Measurements from ENCODE around the gene LCN2.
"Not testable (repeated sequence)": the region's sequence is repeated elsewhere in the genome, so short reads cannot be mapped to it uniquely, and the experiment has no call there.

LCN2 gene

DNA sequence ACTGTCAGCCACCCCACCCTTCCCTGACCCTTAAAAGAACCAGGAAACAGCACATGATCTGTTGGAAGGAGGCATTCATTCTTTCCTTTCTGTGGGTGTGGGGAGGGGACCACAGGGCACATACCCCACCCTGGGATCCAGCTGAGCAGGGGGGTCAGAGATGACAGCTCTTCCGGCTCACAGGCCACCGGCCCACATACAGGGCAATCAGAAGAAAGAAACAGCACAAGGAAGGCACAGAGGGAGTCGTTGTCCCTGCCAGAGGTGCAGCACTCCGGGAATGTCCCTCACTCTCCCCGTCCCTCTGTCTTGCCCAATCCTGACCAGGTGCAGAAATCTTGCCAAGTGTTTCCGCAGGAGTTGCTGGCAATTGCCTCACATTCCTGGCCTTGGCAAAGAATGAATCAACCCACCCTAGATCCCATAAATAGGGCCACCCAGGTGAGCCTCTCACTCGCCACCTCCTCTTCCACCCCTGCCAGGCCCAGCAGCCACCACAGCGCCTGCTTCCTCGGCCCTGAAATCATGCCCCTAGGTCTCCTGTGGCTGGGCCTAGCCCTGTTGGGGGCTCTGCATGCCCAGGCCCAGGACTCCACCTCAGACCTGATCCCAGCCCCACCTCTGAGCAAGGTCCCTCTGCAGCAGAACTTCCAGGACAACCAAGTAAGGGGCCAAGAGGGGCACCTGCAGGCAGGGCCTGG lies at the start of gene LCN2:
Gene LCN2 (plus strand): TSS at position 453 of the 701 bp plus-strand sequence. CDS start 73 bp downstream, at position 526.
- no peak for DNase-seq (ENCODE audit: low spot score)

DNA sequence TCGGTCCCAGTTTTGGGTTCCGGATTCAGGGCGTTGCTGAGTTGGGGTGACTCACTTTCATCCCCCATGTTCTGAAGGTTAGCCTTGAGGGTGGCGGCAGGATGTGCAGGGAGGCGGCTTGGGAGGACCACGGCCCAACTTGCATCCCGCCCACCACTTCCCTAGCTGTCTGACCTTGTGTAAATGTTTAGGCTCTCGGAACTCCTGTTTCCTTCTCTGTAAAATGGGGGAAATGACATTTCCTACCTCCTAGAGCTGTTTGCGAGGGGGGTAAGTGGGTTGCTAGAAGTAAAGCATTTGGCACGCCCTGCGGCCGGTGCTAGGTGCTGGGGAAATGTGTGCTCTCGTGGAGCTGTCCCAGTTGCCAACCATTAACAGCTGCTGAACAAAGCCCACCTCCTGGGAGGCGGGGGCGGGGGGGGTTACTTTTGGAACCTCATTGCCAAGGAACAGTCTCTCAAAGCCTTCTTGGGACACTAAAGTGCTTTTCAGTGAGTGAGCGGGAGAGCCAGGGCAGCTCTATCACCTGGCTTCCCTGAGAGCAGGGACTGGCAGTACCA lies 49.2 kb upstream of the LCN2 start:
- DNase-seq (ENCODE audit: low spot score): no peak

DNA sequence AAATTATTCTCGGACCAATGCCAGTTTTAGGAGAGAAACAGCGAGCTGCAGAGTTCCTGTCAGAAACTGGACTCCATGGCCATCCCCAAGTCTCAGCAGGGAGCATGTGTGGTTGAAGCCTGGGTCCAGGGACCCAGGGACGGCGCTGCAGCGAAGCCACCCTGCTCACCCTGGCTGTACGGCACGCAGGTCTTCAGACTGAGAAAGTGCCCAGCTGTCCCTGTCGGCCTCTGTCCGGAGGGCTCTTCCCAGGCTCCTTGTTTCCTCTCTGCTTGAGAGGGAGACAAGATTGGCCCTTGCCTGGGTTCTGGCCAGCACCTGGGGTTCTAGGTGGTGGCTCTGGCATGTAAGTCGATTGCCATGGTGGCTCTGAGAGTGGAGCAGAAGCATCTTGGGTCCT lies 48.7 kb upstream of the LCN2 start:
- DNase-seq (ENCODE audit: low spot score): no peak

DNA sequence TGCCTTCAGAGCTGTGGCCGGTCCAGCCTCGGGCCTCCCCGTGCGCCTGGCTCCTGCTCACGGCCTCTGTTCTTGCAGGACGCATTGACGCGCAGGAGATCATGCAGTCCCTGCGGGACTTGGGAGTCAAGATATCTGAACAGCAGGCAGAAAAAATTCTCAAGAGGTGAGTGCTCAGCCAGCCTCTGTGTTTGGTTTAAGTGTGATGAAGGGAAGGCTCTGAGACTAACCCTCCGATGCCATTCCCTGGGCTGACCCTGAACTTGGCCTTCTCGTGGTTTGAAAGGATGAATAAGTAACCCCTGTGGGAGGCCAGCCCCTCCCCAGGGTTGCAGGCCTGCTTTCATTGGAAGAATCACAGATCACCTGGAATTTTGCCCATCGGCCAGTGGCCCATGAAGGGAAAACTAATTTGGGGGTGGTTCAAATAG lies 48.0 kb upstream of the LCN2 start:
- DNase-seq (ENCODE audit: low spot score): no peak

DNA sequence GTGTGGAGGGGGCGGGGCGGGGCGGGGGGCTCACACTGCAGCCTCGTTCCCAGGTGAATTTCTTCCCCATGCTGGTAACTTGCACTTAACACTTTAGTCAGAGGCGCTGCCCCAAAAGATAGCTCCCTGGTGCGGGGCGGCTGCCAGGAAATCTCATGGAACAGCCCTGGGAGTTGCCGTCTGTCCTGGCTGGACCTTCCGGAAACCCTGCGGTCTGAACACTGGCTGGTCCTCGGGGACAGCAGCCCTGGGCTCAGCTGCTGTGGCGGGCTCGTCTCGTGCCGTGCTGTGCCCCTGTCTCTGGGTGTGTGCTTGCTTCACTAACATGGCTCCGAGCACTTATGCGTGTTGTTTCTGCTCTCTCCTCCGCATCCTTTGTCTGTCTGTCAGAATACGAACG lies 47.6 kb upstream of the LCN2 start:
- DNase-seq (ENCODE audit: low spot score): peak; percentile 42

DNA sequence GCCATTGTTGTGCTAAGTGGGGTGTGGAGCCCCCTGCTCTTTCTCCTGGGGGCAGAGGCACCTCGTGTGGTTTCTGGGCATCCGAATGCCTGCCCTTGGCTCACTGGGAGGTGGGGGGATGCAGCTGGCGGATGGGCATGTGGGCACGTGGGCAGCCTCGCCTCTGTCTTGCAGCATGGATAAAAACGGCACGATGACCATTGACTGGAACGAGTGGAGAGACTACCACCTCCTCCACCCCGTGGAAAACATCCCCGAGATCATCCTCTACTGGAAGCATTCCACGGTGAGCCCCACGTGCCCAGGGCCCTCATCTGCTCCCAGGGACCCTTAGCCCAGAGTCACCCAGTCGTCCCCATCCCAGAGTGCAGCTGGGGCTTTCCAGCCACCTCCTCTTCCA lies 47.1 kb upstream of the LCN2 start:
- DNase-seq (ENCODE audit: low spot score): no peak

DNA sequence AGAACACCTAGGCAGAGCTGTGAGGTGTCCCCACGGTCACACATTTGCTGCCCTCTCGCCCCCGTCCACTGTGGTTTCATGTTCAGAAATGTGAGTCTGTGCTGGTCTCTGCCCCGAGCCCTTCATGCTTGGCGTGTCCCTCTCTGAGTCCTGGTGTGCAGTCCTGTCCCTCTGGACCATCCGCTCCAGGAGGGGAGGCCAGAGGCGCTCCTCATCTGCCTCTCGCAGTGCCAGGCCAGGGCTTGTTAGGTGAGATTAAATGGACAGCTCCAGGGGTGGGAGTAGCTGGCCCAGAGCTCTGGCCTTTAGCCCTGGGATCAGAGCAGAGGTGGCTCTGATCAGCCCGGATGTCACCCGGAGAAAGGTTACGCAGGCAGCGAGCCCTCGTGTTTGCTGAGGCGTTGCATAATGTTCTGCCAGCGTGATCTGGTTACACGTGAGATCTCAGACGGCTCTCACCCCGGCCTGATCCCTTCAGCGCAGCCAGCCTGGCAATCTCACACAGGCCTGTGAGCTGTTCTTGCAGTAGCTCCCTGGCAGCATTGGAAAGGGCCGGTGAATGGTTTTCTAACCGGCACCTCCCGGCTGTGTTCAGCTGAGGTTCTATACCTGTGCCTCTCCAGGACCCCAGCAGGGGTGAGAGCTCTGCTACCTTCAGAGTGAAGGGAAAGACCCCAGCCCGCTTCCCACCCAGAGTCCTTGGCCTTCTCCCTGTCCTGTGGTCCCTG lies 46.2 kb upstream of the LCN2 start:
- DNase-seq (ENCODE audit: low spot score): no peak

DNA sequence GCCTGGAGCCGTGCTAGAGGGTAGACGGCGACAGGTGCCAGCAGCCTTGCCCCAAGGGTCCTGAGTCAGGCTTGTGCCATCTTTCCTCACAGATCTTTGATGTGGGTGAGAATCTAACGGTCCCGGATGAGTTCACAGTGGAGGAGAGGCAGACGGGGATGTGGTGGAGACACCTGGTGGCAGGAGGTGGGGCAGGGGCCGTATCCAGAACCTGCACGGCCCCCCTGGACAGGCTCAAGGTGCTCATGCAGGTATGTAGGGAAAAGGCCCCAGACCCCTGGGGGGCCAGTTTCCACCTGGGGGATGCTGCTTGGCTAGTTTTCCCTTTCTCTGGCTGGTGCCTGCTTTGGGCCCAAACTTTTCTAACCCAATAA lies 45.7 kb upstream of the LCN2 start:
- no peak for DNase-seq (ENCODE audit: low spot score)

DNA sequence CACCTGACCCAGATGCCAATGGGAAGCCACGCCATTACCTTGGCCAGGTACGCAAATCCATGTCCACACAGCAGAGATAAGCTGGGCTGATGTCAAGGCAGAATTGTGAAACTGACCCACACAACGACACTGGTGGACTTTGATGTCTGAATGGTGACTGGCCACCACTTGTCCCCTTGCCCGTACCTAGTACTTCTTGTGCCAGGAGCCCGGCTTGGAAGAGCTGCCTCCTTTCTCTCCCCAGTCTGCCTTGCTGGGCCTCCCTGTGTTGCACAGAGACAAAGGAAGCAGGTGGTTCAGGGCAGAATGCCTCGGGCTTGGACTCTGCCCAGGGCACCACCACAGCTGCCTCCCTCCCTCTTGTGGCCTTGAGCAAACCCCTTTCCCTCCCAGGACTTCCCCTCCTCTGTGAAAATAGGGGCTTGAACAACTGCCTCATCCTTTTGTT lies 45.1 kb upstream of the LCN2 start:
- DNase-seq (ENCODE audit: low spot score): no peak

DNA sequence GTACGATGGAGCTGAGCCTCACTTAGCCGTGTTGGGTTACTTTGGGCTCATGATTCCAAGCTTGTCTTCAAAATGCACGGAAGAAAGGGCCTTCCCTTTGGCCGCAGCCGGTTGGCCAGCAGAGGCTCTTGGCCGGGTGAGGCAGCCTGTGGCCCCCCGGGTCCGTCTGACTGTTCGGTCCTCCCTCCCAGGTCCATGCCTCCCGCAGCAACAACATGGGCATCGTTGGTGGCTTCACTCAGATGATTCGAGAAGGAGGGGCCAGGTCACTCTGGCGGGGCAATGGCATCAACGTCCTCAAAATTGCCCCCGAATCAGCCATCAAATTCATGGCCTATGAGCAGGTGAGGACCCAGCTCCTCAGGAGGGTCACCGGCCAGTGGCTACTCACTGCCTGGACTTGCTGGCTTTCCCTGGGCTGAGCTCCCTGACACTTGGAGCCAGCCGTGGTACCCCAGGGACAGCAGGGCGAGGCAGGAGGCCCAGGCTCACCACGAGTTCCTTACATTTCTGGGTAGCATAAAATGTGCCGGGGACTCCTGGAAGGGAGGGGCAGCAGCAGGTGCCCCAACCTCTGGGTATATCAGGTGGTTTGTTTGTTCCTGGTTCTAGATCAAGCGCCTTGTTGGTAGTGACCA lies 43.6 kb upstream of the LCN2 start:
- DNase-seq (ENCODE audit: low spot score): no peak

DNA sequence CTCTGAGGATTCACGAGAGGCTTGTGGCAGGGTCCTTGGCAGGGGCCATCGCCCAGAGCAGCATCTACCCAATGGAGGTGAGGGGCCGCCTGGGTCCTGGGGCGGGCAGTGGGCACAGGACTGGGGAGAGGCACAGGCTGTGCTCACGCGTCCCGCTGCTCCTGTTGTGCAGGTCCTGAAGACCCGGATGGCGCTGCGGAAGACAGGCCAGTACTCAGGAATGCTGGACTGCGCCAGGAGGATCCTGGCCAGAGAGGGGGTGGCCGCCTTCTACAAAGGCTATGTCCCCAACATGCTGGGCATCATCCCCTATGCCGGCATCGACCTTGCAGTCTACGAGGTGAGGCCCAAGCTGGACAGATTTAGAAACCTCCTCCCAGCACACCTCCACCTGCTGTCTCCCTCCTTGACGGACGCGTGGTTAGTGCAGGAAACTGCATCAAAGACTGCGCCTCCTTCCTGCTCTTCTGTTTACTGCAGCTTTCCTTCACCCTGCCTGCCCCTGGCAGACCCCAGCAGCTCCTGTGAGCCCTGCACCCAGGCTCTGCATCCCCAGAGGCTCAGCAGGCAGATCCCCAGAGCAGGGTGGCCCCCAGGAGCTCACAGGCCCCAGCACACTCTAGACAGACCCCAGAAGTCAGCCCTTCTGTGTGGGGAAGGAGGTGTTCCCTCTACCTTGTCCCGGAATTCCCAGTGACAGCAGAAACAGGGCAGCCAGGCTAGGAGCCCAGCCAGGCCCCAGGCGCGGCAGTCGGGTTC lies 42.9 kb upstream of the LCN2 start:
- no peak for DNase-seq (ENCODE audit: low spot score)

DNA sequence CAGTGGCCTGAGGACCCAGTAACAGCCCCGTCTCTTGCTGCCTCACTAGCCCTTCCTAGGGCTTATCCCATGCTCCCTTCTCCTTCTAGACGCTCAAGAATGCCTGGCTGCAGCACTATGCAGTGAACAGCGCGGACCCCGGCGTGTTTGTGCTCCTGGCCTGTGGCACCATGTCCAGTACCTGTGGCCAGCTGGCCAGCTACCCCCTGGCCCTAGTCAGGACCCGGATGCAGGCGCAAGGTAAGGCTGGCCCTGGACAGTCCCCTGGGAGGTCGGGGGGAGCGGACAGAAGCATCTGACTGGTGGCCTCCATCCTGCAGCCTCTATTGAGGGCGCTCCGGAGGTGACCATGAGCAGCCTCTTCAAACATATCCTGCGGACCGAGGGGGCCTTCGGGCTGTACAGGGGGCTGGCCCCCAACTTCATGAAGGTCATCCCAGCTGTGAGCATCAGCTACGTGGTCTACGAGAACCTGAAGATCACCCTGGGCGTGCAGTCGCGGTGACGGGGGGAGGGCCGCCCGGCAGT lies 42.2 kb upstream of the LCN2 start:
- DNase-seq (ENCODE audit: low spot score): no peak

DNA sequence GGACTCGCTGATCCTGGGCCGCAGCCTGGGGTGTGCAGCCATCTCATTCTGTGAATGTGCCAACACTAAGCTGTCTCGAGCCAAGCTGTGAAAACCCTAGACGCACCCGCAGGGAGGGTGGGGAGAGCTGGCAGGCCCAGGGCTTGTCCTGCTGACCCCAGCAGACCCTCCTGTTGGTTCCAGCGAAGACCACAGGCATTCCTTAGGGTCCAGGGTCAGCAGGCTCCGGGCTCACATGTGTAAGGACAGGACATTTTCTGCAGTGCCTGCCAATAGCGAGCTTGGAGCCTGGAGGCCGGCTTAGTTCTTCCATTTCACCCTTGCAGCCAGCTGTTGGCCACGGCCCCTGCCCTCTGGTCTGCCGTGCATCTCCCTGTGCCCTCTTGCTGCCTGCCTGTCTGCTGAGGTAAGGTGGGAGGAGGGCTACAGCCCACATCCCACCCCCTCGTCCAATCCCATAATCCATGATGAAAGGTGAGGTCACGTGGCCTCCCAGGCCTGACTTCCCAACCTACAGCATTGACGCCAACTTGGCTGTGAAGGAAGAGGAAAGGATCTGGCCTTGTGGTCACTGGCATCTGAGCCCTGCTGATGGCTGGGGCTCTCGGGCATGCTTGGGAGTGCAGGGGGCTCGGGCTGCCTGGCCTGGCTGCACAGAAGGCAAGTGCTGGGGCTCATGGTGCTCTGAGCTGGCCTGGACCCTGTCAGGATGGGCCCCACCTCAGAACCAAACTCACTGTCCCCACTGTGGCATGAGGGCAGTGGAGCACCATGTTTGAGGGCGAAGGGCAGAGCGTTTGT lies 41.6 kb upstream of the LCN2 start:
- DNase-seq (ENCODE audit: low spot score): no peak

DNA sequence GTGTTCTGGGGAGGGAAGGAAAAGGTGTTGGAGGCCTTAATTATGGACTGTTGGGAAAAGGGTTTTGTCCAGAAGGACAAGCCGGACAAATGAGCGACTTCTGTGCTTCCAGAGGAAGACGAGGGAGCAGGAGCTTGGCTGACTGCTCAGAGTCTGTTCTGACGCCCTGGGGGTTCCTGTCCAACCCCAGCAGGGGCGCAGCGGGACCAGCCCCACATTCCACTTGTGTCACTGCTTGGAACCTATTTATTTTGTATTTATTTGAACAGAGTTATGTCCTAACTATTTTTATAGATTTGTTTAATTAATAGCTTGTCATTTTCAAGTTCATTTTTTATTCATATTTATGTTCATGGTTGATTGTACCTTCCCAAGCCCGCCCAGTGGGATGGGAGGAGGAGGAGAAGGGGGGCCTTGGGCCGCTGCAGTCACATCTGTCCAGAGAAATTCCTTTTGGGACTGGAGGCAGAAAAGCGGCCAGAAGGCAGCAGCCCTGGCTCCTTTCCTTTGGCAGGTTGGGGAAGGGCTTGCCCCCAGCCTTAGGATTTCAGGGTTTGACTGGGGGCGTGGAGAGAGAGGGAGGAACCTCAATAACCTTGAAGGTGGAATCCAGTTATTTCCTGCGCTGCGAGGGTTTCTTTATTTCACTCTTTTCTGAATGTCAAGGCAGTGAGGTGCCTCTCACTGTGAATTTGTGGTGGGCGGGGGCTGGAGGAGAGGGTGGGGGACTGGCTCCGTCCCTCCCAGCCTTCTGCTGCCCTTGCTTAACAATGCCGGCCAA lies 40.8 kb upstream of the LCN2 start:
- DNase-seq (ENCODE audit: low spot score): no peak

DNA sequence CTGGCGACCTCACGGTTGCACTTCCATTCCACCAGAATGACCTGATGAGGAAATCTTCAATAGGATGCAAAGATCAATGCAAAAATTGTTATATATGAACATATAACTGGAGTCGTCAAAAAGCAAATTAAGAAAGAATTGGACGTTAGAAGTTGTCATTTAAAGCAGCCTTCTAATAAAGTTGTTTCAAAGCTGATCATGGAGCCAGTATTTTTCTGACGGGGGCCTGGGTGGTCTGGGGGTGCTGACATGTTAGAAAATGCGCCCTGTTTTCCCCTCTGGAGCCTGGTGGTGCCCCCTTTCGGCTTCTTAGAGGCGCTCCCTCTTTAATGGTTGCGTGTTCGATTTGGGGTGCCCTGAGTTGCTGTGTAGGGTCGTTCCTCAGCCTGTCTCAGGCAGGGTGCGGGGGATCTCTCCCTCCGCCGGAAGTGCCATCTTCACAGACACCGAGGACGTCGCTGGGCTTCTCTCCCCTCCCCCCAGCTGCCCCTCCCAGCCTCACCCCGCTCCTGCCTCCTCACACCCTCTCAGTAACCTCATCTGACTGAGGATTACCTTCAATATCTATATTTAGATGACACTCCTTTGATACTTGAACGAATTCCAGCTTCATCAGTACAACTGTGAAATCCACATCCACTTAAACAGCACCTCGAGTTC lies 40.1 kb upstream of the LCN2 start:
- no peak for DNase-seq (ENCODE audit: low spot score)

DNA sequence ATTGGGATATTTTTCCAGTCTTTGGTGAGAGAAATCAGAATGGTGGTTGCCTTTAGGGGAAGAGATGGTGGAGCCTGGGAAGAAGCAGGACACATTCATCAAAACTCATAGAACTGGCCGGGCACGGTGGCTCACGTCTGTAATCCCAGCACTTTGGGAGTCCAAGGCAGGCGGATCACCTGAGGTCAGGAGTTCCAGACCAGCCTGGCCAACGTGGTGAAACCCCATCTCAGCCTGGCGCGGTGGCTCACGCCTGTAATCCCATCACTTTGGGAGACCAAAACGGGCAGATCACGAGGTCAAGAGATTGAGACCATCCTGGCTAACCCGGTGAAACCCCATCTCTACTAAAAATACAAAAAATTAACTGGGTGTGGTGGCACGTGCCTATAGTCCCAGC lies 37.5 kb upstream of the LCN2 start:
- DNase-seq (ENCODE audit: low spot score): not testable (repeated sequence)

DNA sequence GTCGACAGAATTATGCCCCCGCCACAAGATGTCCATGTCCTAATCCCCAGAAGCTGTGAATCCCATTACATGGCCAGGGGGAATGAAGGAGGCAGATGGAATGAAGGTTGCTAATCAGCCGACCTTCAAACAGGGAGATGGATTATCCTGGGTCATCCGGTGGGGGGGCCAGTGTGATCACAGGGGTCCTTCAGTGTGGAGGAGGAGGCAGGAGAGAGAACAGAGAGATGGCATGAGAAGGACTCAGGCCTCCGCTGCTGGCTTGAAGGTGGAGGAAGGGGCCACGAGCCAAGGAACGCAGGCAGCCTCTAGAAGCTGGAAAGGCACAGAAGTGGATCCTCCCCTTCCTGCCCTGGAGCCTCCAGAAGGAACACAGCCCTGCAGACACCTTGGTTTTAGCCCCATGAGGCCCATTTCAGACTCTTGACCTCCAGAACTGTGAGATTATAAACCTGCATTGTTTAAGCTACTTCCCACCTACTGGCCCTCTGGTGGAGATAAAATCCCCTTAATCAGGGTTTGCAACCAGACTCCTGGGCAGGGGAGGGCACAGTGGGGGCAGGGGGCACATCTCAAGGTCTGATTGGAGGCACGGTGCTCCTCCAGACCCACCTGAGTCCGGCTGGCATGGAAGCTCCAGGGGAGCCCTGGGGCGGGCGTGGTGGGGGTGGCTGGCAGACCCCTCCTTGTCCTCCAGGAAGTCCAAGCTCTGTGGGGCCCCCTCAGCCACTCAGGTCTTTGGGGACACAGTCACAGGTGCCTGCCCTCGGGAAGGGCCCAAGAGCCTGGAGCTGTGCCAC lies 35.5 kb upstream of the LCN2 start:
- DNase-seq (ENCODE audit: low spot score): no peak

DNA sequence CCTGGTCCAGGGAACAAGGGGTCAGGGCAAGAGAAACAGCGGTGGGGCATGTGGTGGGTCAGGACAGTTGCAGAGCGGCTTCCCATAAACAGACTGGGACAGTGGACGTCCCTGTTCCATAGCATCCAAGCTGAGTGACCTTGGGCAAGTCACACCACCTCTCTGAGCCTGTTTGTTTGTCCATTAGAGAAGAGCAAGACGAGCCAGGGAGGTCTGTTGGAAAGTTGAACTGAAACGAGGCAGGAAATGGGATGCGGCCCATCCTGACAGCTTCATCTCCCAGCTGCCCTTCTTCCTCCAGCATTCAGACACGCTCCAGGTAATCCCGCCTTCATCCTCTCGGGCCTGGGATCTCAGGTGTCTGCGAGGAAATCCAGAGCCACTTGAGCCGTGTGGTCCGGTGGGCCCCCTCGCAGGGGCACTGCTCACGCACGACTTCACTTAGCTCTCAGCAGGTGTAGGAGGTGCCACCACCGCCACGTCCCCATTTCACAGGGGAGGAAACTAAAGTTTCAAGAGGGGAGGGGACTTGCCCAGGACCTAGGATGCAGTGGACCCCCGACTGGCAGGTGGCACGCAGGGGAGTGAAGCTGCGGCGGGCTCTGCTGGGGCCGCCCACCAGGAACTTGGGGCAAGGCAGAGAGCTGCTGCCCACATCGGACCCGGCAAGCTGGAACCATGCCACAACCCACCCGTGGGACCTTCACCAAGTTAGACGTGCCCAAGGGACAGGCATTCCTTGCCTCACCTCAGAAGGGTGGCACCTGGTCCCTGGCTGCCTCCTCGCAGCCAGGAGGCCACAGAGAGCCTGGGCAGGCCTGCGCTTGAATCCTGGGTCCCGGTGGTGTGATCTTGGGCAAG lies 34.7 kb upstream of the LCN2 start:
- no peak for DNase-seq (ENCODE audit: low spot score)

Data from hepatic stellate cell (primary cell).